Stimulated activated CD8-positive, alpha-beta memory T cell treated with anti-CD3 and anti-CD28 coated beads, Interleukin-4, amount 100 ng/mL, for 24 hours (primary cell): ENCODE data around the gene PATJ.
"Not testable (repeated sequence)": the region's sequence is repeated elsewhere in the genome, so short reads cannot be mapped to it uniquely, and the experiment has no call there.

Experiments
- DNase-seq: peaks from one replicate; pipeline ENCODE4 v3.0.0-alpha.2; 2020; ENCODE audit warnings: low read depth

Gene PATJ

GRCh38 chr1:61951731-61952580 lies 209.7 kb downstream of the PATJ start:
- no peak for DNase-seq

- DNase-seq, result no peak
These were observed 210.4 kb downstream of the PATJ start for GRCh38 chr1:61952675-61953074.

- DNase-seq, result no peak
These were observed 211.0 kb downstream of the PATJ start for GRCh38 chr1:61953076-61953789.

- no peak for DNase-seq
These were observed 211.5 kb downstream of the PATJ start for GRCh38 chr1:61953790-61954150.

GRCh38 chr1:61955261-61955660 lies 213.0 kb downstream of the PATJ start:
- DNase-seq, result no peak

GRCh38 chr1:61956016-61956645 lies 213.9 kb downstream of the PATJ start:
- no peak for DNase-seq

- no peak for DNase-seq
These were observed 214.5 kb downstream of the PATJ start for GRCh38 chr1:61956784-61957183.

- no peak for DNase-seq
These were observed 218.7 kb downstream of the PATJ start for GRCh38 chr1:61961009-61961408.

GRCh38 chr1:61962631-61963030 lies 220.4 kb downstream of the PATJ start:
- DNase-seq, result no peak

- not testable (repeated sequence) for DNase-seq
These were observed 224.4 kb downstream of the PATJ start for GRCh38 chr1:61966450-61967225.

- no peak for DNase-seq
These were observed 225.5 kb downstream of the PATJ start for GRCh38 chr1:61967750-61968149.

- no peak for DNase-seq
These were observed 226.6 kb downstream of the PATJ start for GRCh38 chr1:61968869-61969268.

GRCh38 chr1:61973100-61973837 lies 231.0 kb downstream of the PATJ start:
- DNase-seq, result no peak

- no peak for DNase-seq
These were observed 233.4 kb downstream of the PATJ start for GRCh38 chr1:61975638-61976037.

- DNase-seq, result no peak
These were observed 234.3 kb downstream of the PATJ start for GRCh38 chr1:61976566-61976965.

- DNase-seq, result no peak
These were observed 236.5 kb downstream of the PATJ start for GRCh38 chr1:61978796-61979195.

GRCh38 chr1:61979729-61980128 lies 237.4 kb downstream of the PATJ start:
- DNase-seq, result no peak

GRCh38 chr1:61980561-61980960 lies 238.3 kb downstream of the PATJ start:
- no peak for DNase-seq

GRCh38 chr1:61981870-61982660 lies 239.8 kb downstream of the PATJ start:
- no peak for DNase-seq

- DNase-seq, result no peak
These were observed 241.0 kb downstream of the PATJ start for GRCh38 chr1:61983236-61983635.

GRCh38 chr1:61992257-61992656 lies 250.0 kb downstream of the PATJ start:
- no peak for DNase-seq
